ENCODE measurements around the gene IGFN1.

The IGFN1 gene

DNA sequence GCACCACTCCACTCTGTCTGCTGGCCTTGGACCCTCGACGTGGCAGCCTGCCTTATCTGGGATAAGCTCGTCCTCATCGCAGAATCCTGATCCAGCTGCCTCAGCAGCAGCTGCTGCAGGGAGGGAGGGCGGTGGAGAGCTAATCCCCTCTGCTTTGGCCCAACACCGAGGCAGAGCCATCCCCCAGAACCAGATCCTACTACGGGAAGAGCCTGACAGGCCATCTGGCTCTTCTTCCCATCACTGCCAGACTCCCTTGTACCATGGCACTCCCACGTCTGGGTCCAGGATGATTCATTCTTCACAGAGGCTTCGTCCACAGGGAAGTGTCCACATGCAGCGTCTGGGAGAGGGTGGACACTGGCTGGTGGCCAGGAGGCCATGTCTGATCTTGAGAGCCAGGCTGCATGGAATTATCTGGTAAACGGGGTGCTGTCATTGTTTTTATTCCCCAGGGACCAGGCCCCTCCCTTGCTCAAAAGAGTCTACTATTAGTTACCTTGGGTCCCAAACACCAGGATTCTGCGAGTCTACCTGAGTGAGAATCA is 78.1 kb downstream of the IGFN1 start:
- no peak for TF ChIP-seq CTCF (IDR thresholded peaks at IDR 0.05; ENCODE audit: low read length, missing control alignments)
- DNase-seq (ENCODE audit: low read depth), result peak; percentile 91
- no peak overlapping the region for H3K4me3 ChIP-seq (replicated peaks; ENCODE audit: low read depth, low read length)

- DNase-seq (ENCODE audit: low read depth), result no peak
- H3K4me3 ChIP-seq (replicated peaks; ENCODE audit: low read depth, low read length), result no peak overlapping the region
- no peak for TF ChIP-seq CTCF (IDR thresholded peaks at IDR 0.05; ENCODE audit: low read length, missing control alignments)
These were observed 78.7 kb downstream of the IGFN1 start for GRCh38 chr1:201269281-201269680.

DNA sequence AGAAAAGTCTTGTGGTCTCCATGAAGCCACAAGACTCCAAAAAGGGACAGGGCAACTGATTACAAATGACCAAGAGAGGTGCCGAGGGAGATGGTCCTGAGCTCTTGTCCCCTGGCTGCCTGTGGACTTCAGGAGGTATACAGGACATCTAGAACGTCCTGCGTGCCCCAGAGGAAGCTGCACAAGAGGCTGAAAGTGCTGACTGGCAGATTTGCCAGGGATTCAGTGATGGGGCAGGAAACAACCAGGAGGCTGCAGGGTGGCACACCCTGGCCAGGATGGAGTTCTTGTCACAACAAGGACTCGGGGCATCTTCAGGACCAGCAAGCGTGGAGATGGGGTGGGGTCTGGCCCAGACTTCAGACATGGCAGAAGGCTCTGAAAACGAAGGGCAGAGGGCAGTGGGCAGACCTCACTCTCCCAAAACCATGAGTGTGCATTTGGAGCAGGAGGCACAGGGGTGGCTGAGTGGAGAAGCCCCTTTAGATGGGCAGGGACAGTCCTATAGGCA is 79.3 kb downstream of the IGFN1 start:
- no peak for TF ChIP-seq CTCF (IDR thresholded peaks at IDR 0.05; ENCODE audit: low read length, missing control alignments)
- no peak for DNase-seq (ENCODE audit: low read depth)
- no peak overlapping the region for H3K4me3 ChIP-seq (replicated peaks; ENCODE audit: low read depth, low read length)

- no peak overlapping the region for H3K4me3 ChIP-seq (replicated peaks; ENCODE audit: low read depth, low read length)
- no peak for TF ChIP-seq CTCF (IDR thresholded peaks at IDR 0.05; ENCODE audit: low read length, missing control alignments)
- no peak for DNase-seq (ENCODE audit: low read depth)
These were observed 80.2 kb downstream of the IGFN1 start for GRCh38 chr1:201270616-201271390.

DNA sequence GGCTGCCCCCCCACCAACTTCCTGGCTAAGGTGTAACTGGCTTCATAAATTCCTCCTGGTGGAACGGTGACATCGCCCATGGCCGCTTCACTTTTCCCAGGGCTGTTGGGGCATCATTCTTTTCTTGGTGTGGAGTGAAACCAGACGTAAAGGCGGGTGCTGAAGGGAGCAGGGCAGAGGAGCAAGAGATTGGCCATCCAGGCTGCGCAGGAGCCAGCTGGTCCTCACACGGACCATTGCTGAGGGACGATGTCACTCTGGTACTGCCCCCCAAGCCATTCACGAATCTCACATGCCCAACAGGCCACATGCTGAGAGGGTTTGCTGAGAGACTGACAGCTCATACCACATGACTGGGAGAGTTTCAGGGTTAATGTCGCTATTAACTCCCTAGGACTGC is 82.2 kb downstream of the IGFN1 start:
- no peak overlapping the region for H3K4me3 ChIP-seq (replicated peaks; ENCODE audit: low read depth, low read length)
- DNase-seq (ENCODE audit: low read depth), result no peak
- TF ChIP-seq CTCF (IDR thresholded peaks at IDR 0.05; ENCODE audit: low read length, missing control alignments), result no peak

DNA sequence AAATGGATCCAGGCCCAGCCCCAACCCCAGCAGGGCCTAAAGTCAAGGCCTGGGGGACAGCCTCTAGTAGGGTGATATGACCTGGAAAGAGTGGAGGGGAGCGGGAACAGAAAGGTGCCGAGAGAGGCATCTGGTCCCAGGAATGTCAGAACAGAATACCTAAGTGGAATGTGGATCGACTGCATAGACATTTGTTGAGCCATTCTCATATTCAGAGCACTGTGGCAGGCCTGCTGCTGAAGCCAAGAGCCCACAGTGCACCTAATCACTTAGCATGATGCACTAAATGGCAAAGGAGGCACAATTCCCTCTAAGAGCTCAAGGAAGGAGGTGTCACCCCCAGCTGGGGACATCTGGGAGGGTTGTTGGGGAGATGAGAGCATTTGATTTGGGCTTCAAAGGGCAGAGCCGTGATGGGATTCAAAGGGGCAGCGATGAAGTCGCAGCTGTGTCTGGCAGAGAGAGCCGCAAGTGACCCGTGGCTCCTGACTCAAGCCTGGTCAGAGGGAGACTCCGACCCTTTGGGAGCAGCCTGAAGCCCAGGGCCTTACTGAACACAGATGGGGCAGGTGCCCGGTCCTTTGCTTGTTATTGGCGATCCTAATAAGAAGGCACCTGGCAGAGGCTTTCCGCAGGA is 84.1 kb downstream of the IGFN1 start:
- TF ChIP-seq CTCF (IDR thresholded peaks at IDR 0.05; ENCODE audit: low read length, missing control alignments), result no peak
- DNase-seq (ENCODE audit: low read depth), result no peak
- H3K4me3 ChIP-seq (replicated peaks; ENCODE audit: low read depth, low read length), result no peak overlapping the region
